Kidney (tissue), 14 donors: ENCODE measurements around the gene BDH1. TPM values are rescaled to one million over a fixed set of nuclear protein-coding genes. Genes with fewer than 3 reads are reported as not detected.
"Not testable (repeated sequence)": the region's sequence is repeated elsewhere in the genome, so short reads cannot be mapped to it uniquely, and the experiment has no call there.

Source experiments
- DNase-seq, 5 donors: peaks; one replicate each; pipeline ENCODE4 v3.0.0-alpha.2; 2013 to 2020
- FAIRE-seq: peaks from 2 replicates; lab custom pipeline; 2012; peaks lifted over from hg19 to GRCh38; lab: Jason Lieb, UNC
- H3K27ac ChIP-seq, 2 donors: one replicate each; pipeline ENCODE4 v1.7.0; 2013; ENCODE audit warnings: low read depth in 2 of 2, low read length in 2 of 2, inconsistent platforms in 1 of 2
- H3K27me3 ChIP-seq: one replicate; pipeline ENCODE4 v1.7.1; 2013; ENCODE audit warnings: low read length, inconsistent platforms; ENCODE audit not compliant: control insufficient read depth, insufficient read depth
- H3K36me3 ChIP-seq, 3 donors: one replicate each; pipeline versions ENCODE4 v1.7.0 to v1.7.1; 2013; ENCODE audit warnings: low read length in 3 of 3, control low read depth in 1 of 3, inconsistent platforms in 1 of 3; ENCODE audit not compliant: insufficient read depth in 3 of 3, control insufficient read depth in 2 of 3
- H3K4me1 ChIP-seq, 3 donors: one replicate each; pipeline versions ENCODE4 v1.7.0 to v1.7.1; 2013; ENCODE audit warnings: low read length in 3 of 3, inconsistent platforms in 1 of 3, low read depth in 1 of 3; ENCODE audit not compliant: control insufficient read depth in 2 of 3, insufficient read depth in 2 of 3
- H3K4me3 ChIP-seq, 3 donors: one replicate each; pipeline versions ENCODE4 v1.7.0 to v1.8.1; 2013; ENCODE audit warnings: low read length in 3 of 3, control low read depth in 1 of 3, inconsistent platforms in 1 of 3
- H3K9ac ChIP-seq, 3 donors: one replicate each; pipeline versions ENCODE4 v1.7.0 to v1.7.1; 2013; ENCODE audit warnings: low read length in 3 of 3, control low read depth in 1 of 3, inconsistent platforms in 1 of 3
- H3K9me3 ChIP-seq, 3 donors: one replicate each; pipeline versions ENCODE4 v1.7.0 to v1.7.1; 2013; ENCODE audit warnings: low read length in 3 of 3, control low read depth in 1 of 3, inconsistent platforms in 1 of 3; ENCODE audit not compliant: control insufficient read depth in 2 of 3, insufficient read depth in 1 of 3
- CTCF ChIP-seq: IDR thresholded peaks from 3 replicates; pipeline ENCODE4 v1.5.1; 2012; ENCODE audit warnings: mild to moderate bottlenecking, moderate library complexity, borderline replicate concordance; ENCODE audit not compliant: insufficient read depth; ENCODE audit errors: extremely low read depth
- intact Hi-C: fragments of 100-400 bp; cut with DNase I; formaldehyde crosslinking; loops from one replicate; pipeline ENCODE4 v1.11.1; 2022
- polyA plus RNA-seq: library from polyadenylated mRNA; stranded (reverse); fragments of 350-450 nt; fragmentation: Illumina TruSeq; extraction: RNeasy Lipid Tissue Mini Kit (QIAGEN cat#74804); gene quantifications from one replicate; pipeline ENCODE4 v1.2.3, GENCODE V29; 2014; ENCODE audit warnings: low read depth, low replicate concordance; ENCODE audit not compliant: insufficient read depth
- total RNA-seq: library from RNA; stranded (reverse); fragmentation: NEBNext Ultra II Directional; extraction: Animal tissue kit (Norgen Biotek cat#: 25700); gene quantifications from one replicate; pipeline ENCODE4 v1.2.1, GENCODE V29; 2021
- donor health status: control.
- donor health status: control.
- donor health status: control.
- donor health status: control.
- donor health status: control.
- donor health status: DM: yes; HTN: yes; CAD: no.
- donor health status: Normal renal cell carcinoma (clear cell type).

BDH1 gene
- total and polyA plus RNA-seq, 2 donors from 2014 or later = 21.2 to 49.6 TPM

DNA sequence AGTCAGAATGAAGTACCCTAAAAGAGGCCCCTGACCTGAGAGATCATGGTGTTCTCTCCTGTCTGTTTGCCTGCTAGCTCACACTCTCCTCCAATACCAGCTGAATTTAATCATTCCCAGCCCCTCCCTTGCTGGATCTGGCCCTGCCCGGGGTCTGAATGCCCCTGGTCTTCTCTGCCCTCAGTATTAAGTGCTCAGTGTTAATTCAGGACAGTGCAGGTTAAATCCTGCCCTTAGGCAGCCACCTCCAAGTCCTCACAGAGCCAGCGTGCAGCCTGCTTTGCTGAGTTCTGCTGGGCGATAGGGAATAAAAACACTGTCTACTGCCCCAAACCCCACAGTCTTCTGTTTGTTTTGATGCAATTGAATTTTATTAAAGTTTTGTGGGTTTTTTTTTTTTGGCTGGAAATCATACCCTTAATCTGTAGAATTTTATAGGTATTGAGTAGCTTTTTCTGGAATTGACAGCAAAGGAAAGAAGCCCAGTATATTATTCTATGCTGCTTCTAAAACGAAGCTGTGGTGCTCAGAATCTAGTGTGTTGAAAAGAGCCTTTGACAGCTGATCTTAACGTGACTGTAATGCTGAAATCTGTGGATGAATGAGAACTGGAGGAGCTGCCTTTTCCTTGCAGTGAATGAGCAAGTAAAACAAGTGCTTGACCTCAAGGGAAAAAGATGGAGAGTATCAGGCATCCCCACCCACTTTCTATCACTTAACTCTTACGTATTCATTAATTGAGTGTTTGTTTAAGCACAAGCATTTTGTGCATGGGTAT lies 12.3 kb upstream of the BDH1 start:
- Histone ChIP-seq H3K36me3 (no peaks in the 10 kb centered on the region), H3K27me3 (no peaks in the 10 kb centered on the region), H3K4me1 (no peaks in the 10 kb centered on the region), H3K9ac (no peak overlapping the region), H3K4me3 (no peak overlapping the region), H3K27ac (no peak overlapping the region), H3K9me3 (no peaks in the 10 kb centered on the region)
- intact Hi-C loops = no loop called here
- FAIRE-seq (no peak), DNase-seq (no peak)
- no peak for TF ChIP-seq CTCF

GRCh38 chr3:197566155-197566554 lies 10.4 kb upstream of the BDH1 start:
- DNase-seq, H3K4me1 ChIP-seq, H3K36me3 ChIP-seq, H3K27ac ChIP-seq, H3K9ac ChIP-seq, H3K4me3 ChIP-seq, H3K9me3 ChIP-seq, intact Hi-C loops, FAIRE-seq, H3K27me3 ChIP-seq: not testable (repeated sequence)

GRCh38 chr3:197564097-197564843 lies 8.5 kb upstream of the BDH1 start:
- Histone ChIP-seq H3K9me3 (no peaks in the 10 kb centered on the region), H3K4me3 (no peak overlapping the region), H3K4me1 (peaks cover 0 to 8% (median 2%) of the 10 kb centered on the region in 3 donors), H3K27me3 (no peaks in the 10 kb centered on the region), H3K36me3 (no peaks in the 10 kb centered on the region), H3K27ac (no peak overlapping the region), H3K9ac (no peak overlapping the region)
- no peak for TF ChIP-seq CTCF
- no peak for DNase-seq
- no peak for FAIRE-seq
- intact Hi-C loops = no loop called here
